Small intestine (tissue), 7 donors: ENCODE results near the gene LDB2. TPM values are rescaled to one million over a fixed set of nuclear protein-coding genes. Genes with fewer than 3 reads are reported as not detected.

Source experiments
- DNase-seq, 2 donors: peaks; one replicate each; pipeline versions ENCODE4 v3.0.0 to v3.0.0-alpha.2; 2013
- FAIRE-seq: peaks from 2 replicates; lab custom pipeline; 2012; peaks lifted over from hg19 to GRCh38; lab: Jason Lieb, UNC
- H3K27ac ChIP-seq, 3 donors: one replicate each; pipeline ENCODE4 v1.5.1; 2013; ENCODE audit warnings: low read length in 2 of 3, mild to moderate bottlenecking in 2 of 3, control low read depth in 1 of 3, inconsistent platforms in 1 of 3, low read depth in 1 of 3, moderate library complexity in 1 of 3
- H3K27me3 ChIP-seq, 3 donors: one replicate each; pipeline ENCODE4 v1.6.1; 2013; ENCODE audit warnings: low read length in 3 of 3, inconsistent platforms in 1 of 3; ENCODE audit not compliant: control insufficient read depth in 3 of 3, insufficient read depth in 3 of 3
- H3K36me3 ChIP-seq, 3 donors: one replicate each; pipeline ENCODE4 v1.6.1; 2013; ENCODE audit warnings: low read length in 3 of 3, inconsistent platforms in 1 of 3, low read depth in 1 of 3, mild to moderate bottlenecking in 1 of 3, moderate library complexity in 1 of 3; ENCODE audit not compliant: control insufficient read depth in 3 of 3, insufficient read depth in 2 of 3
- H3K4me1 ChIP-seq, 3 donors: one replicate each; pipeline ENCODE4 v1.6.1; 2013; ENCODE audit warnings: low read length in 2 of 3, inconsistent platforms in 1 of 3, low read depth in 1 of 3, mild to moderate bottlenecking in 1 of 3, moderate library complexity in 1 of 3; ENCODE audit not compliant: control insufficient read depth in 3 of 3, insufficient read depth in 2 of 3
- H3K4me3 ChIP-seq, 3 donors: one replicate each; pipeline ENCODE4 v1.5.1; 2013; ENCODE audit warnings: low read length in 3 of 3, control low read depth in 1 of 3, inconsistent platforms in 1 of 3, low read depth in 1 of 3, mild to moderate bottlenecking in 1 of 3, moderate library complexity in 1 of 3
- H3K9me3 ChIP-seq, 2 donors: one replicate each; pipeline ENCODE4 v1.6.1; 2013; ENCODE audit warnings: low read depth in 1 of 2, low read length in 1 of 2; ENCODE audit not compliant: control insufficient read depth in 2 of 2, insufficient read depth in 1 of 2
- WGBS, 3 donors: extraction: QIAGEN DNeasy Blood & Tissue Kit; methylation state at CpG; one replicate each; pipeline ENCODE4 v1.1.7; 2013; 5-methylcytosine and 5-hydroxymethylcytosine counted together
- polyA plus RNA-seq, 4 donors: library from polyadenylated mRNA; stranded (reverse) in 3 of 4; unstranded in 1 of 4; fragments of 200-250 nt in 3 of 4; fragments of 120-200 nt in 1 of 4; gene quantifications; one replicate each; pipeline versions ENCODE4 v1.2.1 to v1.2.3, GENCODE V29; 2013
- donor health status: healthy with polysubstance abuse.
- donor health status: control.
- donor health status: control.
- donor health status: Bipolar disorder and iron deficiency.
- donor health status: healthy.

LDB2 gene
- polyA plus RNA-seq, 4 donors: 1.1 to 19.2 (median 6.6) TPM

DNA sequence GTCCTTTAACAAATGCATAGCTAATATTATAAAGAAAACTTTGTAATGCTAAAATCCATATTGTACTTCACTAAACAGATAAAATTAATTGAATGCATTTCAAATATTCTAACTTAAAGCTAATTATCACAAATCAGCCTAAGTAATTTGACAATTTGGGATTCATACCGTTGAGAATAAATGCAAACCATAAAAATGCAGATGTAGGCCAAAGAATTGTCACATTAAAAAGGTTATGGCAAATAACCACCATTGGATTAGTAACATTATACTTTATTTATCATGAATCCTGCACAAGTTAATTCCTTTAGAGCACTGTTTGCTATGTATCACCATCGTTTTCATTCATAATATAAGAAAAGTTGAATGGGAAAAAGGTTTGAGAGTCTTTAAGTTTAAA is 301.0 kb downstream of the LDB2 start:
- FAIRE-seq: no peak
- WGBS, 3 donors: 37 to 55% (median 52%) methylated on average over 2 of the region's 2 CpGs

DNA sequence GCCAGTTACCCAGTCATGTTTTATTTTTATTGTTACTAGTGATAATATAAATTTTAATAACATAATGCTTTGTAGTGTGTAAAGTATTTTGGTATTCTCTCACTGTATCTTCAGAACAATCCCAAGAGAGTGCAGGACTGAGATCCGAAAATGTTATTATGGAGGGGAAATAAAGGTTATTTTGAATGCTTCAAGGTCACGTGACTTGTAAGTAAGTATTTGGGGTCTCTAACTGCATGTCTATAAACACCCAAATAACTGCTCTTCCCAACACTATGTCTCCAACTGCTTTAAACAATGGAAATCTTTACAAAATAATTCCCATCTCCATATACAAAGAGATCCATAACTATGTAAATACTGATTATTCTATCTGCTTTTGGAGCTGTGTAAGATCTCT is 302.2 kb downstream of the LDB2 start:
- no peaks in the 10 kb centered on the region for H3K4me1 ChIP-seq
- WGBS, 3 donors: 80 to 85% (median 82%) methylated on average over 2 of the region's 2 CpGs
- DNase-seq (no peak), FAIRE-seq (no peak)
- no peaks in the 10 kb centered on the region for H3K9me3 ChIP-seq
- H3K36me3 ChIP-seq: no peaks in the 10 kb centered on the region
- H3K27me3 ChIP-seq: no peaks in the 10 kb centered on the region
- H3K27ac ChIP-seq: no peak overlapping the region
- H3K4me3 ChIP-seq: no peak overlapping the region

More for the DNA sequence above, 301.0 kb downstream of the LDB2 start:
- Histone ChIP-seq H3K9me3 (no peaks in the 10 kb centered on the region), H3K27me3 (peaks cover 0 to 2% (median 0%) of the 10 kb centered on the region in 3 donors), H3K4me3 (no peak overlapping the region), H3K27ac (no peak overlapping the region), H3K36me3 (no peaks in the 10 kb centered on the region), H3K4me1 (no peaks in the 10 kb centered on the region)
- no peak for DNase-seq

DNA sequence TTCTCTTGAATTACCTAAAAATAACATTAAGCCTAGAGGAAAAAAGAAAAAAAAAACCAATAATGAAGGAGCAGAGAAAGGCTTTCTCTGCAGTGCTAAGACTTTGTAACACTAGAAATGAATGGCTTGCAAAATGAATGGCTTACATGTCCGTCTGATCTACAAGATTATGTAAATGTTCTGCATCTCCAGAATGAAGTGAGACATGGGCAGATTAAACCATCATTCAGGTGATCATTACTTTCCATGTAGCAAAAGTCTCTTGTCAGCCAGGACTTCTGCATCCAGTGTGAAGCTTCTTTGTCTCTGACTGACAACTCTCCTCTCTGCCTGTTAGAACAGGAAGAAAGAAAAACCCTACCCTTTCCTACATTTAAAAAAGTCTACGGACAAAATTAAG is 304.3 kb downstream of the LDB2 start:
- DNase-seq (no peak), FAIRE-seq (no peak)
- Histone ChIP-seq H3K9me3 (no peaks in the 10 kb centered on the region), H3K27me3 (no peaks in the 10 kb centered on the region), H3K36me3 (no peaks in the 10 kb centered on the region), H3K27ac (no peak overlapping the region), H3K4me1 (no peaks in the 10 kb centered on the region), H3K4me3 (no peak overlapping the region)
- WGBS, 3 donors: 80 to 84% (median 82%) methylated on average over 2 of the region's 2 CpGs

DNA sequence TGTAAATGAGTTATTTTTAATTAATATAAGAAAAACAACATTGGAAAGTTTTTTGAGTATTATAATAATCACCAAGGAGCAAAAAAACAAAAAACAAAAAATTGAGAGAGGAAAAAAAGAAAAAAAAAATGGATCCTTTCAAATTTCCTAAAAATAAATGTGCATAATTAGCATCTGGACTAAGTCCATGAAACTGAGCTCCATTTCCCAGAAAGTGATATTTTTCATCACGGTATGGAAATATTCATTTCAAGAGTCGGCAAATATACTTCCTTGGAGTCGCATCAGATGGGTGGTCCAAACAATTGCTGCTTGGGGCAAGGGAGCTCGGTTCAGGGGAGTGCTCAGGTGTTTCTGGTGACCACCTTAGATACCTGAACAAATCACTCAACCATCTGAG is 305.1 kb downstream of the LDB2 start:
- H3K4me1 ChIP-seq: no peaks in the 10 kb centered on the region
- FAIRE-seq: no peak
- H3K27me3 ChIP-seq: no peaks in the 10 kb centered on the region
- no peak overlapping the region for H3K27ac ChIP-seq
- 66 to 70% (median 68%) methylated on average over 4 of the region's 4 CpGs for WGBS, 3 donors
- no peaks in the 10 kb centered on the region for H3K36me3 ChIP-seq
- DNase-seq: no peak
- H3K9me3 ChIP-seq: no peaks in the 10 kb centered on the region
- no peak overlapping the region for H3K4me3 ChIP-seq

DNA sequence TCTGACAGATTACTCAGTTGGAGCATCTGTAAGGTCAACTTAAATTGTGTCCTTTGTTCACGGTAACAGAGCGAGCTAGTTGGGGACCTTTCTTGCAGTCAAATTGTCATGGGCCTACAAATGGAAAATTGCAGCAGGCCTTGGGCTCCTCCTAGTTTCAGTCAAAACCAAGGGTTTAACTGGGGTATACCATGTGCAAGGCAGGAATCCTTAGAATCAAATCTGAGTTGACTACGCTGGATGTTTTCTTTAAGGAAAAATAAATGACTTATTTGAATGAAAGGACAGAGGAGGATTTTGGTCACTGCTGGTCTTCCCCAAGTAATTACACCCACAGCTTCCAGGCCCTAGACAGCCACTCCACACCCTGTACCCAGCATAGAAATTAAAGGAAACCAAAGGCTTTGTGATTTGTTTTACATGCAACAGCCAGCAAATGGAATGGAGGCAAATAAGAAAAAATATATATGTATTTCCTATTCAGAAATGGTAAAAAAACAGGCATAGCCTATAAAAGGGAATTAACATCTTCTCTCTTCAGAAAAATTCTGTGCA is 307.1 kb downstream of the LDB2 start:
- DNase-seq (no peak), FAIRE-seq (no peak)
- no peaks in the 10 kb centered on the region for H3K36me3 ChIP-seq
- 91 to 96% (median 96%) methylated on average over 3 of the region's 3 CpGs for WGBS, 3 donors
- H3K27ac ChIP-seq: no peak overlapping the region
- no peaks in the 10 kb centered on the region for H3K4me1 ChIP-seq
- H3K4me3 ChIP-seq: no peak overlapping the region
- no peaks in the 10 kb centered on the region for H3K9me3 ChIP-seq
- H3K27me3 ChIP-seq: no peaks in the 10 kb centered on the region

DNA sequence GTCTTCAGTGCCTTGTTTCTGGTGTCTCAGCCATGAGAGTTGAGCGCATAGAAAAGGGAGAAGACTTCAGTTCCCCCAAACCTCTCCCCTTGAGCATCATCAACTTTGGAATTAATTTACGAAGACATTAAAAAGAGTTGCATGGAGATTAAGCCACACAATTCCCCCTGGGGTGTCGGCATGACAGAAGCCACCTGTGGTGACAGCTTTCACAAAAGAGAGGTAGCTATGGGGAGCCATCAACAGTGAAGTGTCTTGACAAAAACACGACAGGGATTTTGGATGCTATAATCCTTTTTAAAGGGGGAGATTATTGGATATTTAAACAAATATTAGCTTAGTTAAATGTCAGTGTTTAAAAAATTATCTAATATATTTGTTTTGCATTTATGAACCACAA is 307.6 kb downstream of the LDB2 start:
- no peaks in the 10 kb centered on the region for H3K9me3 ChIP-seq
- no peak overlapping the region for H3K27ac ChIP-seq
- no peaks in the 10 kb centered on the region for H3K36me3 ChIP-seq
- 49 to 57% (median 56%) methylated on average over 4 of the region's 4 CpGs for WGBS, 3 donors
- DNase-seq (no peak), FAIRE-seq (no peak)
- H3K4me1 ChIP-seq: no peaks in the 10 kb centered on the region
- no peaks in the 10 kb centered on the region for H3K27me3 ChIP-seq
- no peak overlapping the region for H3K4me3 ChIP-seq

DNA sequence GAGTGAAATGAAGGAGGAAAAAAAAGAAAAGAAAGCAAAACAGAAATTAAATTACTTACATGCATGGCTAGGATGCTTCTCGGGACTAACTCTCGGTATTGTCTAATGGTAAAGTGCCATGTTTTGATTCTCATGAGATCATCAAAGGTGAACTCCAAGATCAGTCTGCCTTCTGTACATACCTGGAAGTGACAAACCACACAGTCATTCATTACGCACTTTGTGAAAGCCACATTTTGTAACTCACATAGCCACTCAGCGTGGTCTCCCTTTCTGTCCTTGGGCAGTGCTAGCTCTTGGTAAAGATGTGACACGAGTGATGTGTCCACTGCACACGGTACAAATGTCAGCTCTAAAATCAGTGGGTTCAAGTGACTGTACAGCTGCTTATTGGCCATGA is 309.8 kb downstream of the LDB2 start:
- WGBS, 3 donors: 79 to 92% (median 86%) methylated on average over 6 of the region's 6 CpGs
- H3K4me3 ChIP-seq: no peak overlapping the region
- FAIRE-seq: no peak

DNA sequence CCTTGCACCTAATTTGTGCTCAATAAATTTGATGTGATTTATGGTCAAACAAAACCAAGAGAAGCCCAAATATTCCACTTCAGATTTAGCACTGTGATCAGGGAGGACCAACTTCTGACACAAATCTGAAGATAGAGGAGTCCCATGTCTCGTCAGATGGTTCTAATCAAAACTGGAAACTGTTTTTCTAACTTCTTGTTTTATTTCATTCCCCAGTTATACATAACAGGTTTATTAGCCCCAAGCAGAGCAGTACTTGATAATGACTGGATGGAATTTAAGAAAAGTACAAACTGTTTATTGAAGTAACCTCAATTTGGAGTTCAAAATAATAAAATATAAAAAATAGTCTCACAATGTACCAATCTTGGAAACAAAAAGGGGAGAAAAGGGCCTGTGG is 310.3 kb downstream of the LDB2 start:
- 67 to 71% (median 68%) methylated on average over 1 of the region's 1 CpG for WGBS, 3 donors
- Histone ChIP-seq H3K4me1 (no peaks in the 10 kb centered on the region), H3K27ac (no peak overlapping the region), H3K9me3 (no peaks in the 10 kb centered on the region), H3K27me3 (no peaks in the 10 kb centered on the region), H3K36me3 (no peaks in the 10 kb centered on the region), H3K4me3 (no peak overlapping the region)
- DNase-seq (no peak), FAIRE-seq (no peak)

More for the DNA sequence above, 309.8 kb downstream of the LDB2 start:
- H3K27ac ChIP-seq: no peak overlapping the region
- no peaks in the 10 kb centered on the region for H3K4me1 ChIP-seq
- H3K9me3 ChIP-seq: no peaks in the 10 kb centered on the region
- H3K36me3 ChIP-seq: no peaks in the 10 kb centered on the region
- DNase-seq: no peak
- no peaks in the 10 kb centered on the region for H3K27me3 ChIP-seq

DNA sequence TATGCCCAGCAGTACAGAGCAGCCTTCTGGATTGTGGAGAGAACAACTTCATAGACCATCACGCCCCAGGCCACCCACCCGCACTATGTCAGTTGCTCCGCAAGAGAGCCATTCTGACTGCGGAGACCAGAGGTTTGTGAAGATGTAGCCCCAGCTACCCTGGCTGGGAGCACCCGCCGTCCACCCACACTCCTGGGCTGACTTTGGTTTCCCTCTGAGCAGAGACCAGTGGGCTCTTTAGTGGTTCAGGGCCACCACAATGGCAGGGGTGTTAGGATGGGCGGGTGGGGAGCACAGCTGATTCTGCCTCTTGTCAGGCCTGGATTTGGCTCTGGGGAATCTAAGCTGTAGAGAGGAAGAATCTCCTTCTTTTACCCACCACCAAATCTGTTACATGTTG is 313.4 kb downstream of the LDB2 start:
- H3K27ac ChIP-seq: no peak overlapping the region
- H3K27me3 ChIP-seq: no peaks in the 10 kb centered on the region
- no peaks in the 10 kb centered on the region for H3K9me3 ChIP-seq
- 86 to 91% (median 89%) methylated on average over 7 of the region's 7 CpGs for whole genome bisulfite sequencing, 3 donors
- no peak for DNase-seq
- H3K4me3 ChIP-seq: no peak overlapping the region
- FAIRE-seq: no peak
- no peaks in the 10 kb centered on the region for H3K4me1 ChIP-seq
- no peaks in the 10 kb centered on the region for H3K36me3 ChIP-seq
